ENCODE results near the gene MT2A.

- TF ChIP-seq RAD21 (IDR thresholded peaks at IDR 0.05; ENCODE audit: low read depth) = no peak
- TF ChIP-seq, protein P1, sequence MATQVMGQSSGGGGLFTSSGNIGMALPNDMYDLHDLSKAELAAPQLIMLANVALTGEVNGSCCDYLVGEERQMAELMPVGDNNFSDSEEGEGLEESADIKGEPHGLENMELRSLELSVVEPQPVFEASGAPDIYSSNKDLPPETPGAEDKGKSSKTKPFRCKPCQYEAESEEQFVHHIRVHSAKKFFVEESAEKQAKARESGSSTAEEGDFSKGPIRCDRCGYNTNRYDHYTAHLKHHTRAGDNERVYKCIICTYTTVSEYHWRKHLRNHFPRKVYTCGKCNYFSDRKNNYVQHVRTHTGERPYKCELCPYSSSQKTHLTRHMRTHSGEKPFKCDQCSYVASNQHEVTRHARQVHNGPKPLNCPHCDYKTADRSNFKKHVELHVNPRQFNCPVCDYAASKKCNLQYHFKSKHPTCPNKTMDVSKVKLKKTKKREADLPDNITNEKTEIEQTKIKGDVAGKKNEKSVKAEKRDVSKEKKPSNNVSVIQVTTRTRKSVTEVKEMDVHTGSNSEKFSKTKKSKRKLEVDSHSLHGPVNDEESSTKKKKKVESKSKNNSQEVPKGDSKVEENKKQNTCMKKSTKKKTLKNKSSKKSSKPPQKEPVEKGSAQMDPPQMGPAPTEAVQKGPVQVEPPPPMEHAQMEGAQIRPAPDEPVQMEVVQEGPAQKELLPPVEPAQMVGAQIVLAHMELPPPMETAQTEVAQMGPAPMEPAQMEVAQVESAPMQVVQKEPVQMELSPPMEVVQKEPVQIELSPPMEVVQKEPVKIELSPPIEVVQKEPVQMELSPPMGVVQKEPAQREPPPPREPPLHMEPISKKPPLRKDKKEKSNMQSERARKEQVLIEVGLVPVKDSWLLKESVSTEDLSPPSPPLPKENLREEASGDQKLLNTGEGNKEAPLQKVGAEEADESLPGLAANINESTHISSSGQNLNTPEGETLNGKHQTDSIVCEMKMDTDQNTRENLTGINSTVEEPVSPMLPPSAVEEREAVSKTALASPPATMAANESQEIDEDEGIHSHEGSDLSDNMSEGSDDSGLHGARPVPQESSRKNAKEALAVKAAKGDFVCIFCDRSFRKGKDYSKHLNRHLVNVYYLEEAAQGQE (IDR thresholded peaks at IDR 0.05; ENCODE audit: low read depth) = no peak
- TF ChIP-seq EGR1 (IDR thresholded peaks at IDR 0.05) = no peak
- no peak for TF ChIP-seq TCF12 (IDR thresholded peaks at IDR 0.05; ENCODE audit: low read depth)
- TF ChIP-seq FOXM1 (IDR thresholded peaks at IDR 0.05; ENCODE audit: borderline replicate concordance, low read depth) = no peak
- no peak for TF ChIP-seq CREB1 (IDR thresholded peaks at IDR 0.05; ENCODE audit: low read depth)
- TF ChIP-seq ZBTB7A (IDR thresholded peaks at IDR 0.05; ENCODE audit: low read depth) = no peak
- TF ChIP-seq EP300 (IDR thresholded peaks at IDR 0.05; ENCODE audit: borderline replicate concordance) = no peak
- no peak for TF ChIP-seq TAF1 (IDR thresholded peaks at IDR 0.05; ENCODE audit: low read depth)
- no peak for TF ChIP-seq MAX (IDR thresholded peaks at IDR 0.05)
- TF ChIP-seq, protein P2, sequence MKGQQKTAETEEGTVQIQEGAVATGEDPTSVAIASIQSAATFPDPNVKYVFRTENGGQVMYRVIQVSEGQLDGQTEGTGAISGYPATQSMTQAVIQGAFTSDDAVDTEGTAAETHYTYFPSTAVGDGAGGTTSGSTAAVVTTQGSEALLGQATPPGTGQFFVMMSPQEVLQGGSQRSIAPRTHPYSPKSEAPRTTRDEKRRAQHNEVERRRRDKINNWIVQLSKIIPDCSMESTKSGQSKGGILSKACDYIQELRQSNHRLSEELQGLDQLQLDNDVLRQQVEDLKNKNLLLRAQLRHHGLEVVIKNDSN (IDR thresholded peaks at IDR 0.05) = no peak
- TF ChIP-seq NFIC (IDR thresholded peaks at IDR 0.05) = no peak
- no peak for TF ChIP-seq CEBPB (IDR thresholded peaks at IDR 0.05)
Observed at GRCh38 chr16:56569971-56570370, 38.4 kb upstream of the MT2A start.
